ENCODE results near the gene MKNK1. TPM values are rescaled to one million over a fixed set of nuclear protein-coding genes. Genes with fewer than 3 reads are reported as not detected.

MKNK1 gene
- total and polyA plus RNA-seq, 7 donors = 19.3 to 52.6 (median 34.6) TPM

- 80 to 88% (median 82%) methylated on average over 12 of the region's 12 CpGs for WGBS, 3 donors
- no peaks in the 10 kb centered on the region for H3K9me3 ChIP-seq
- intact Hi-C loops (cut with DNase I) = no loop called here
- no peaks in the 10 kb centered on the region for H3K4me1 ChIP-seq
- DNase-seq (no peak), ATAC-seq (no peak)
- TF ChIP-seq CTCF (IDR thresholded peaks at IDR 0.05) = no peak
- peaks cover 0 to 4% (median 2%) of the 10 kb centered on the region in 3 donors for H3K27me3 ChIP-seq (ENCODE audit: insufficient read depth in 3 of 3, low read length in 2 of 3)
- H3K27ac ChIP-seq = no peak overlapping the region
- peaks cover 0 to 28% of the 10 kb centered on the region in 2 donors for H3K36me3 ChIP-seq (ENCODE audit: insufficient read depth in 1 of 2, low read depth in 1 of 2)
- no peak overlapping the region for H3K4me3 ChIP-seq
Observed at GRCh38 chr1:46554597-46555381, 49.3 kb downstream of the MKNK1 start.

GRCh38 chr1:46554236-46554596 lies 49.9 kb downstream of the MKNK1 start:
- Histone ChIP-seq H3K9me3 (no peaks in the 10 kb centered on the region), H3K27me3 (ENCODE audit: insufficient read depth in 3 of 3, low read length in 2 of 3) (peaks cover 0 to 4% (median 2%) of the 10 kb centered on the region in 3 donors), H3K27ac (no peak overlapping the region), H3K36me3 (ENCODE audit: insufficient read depth in 1 of 2, low read depth in 1 of 2) (peaks cover 0 to 22% of the 10 kb centered on the region in 2 donors), H3K4me1 (no peaks in the 10 kb centered on the region), H3K4me3 (no peak overlapping the region)
- intact Hi-C loops (cut with DNase I) = no loop called here
- WGBS, 3 donors = 91 to 95% (median 92%) methylated on average over 6 of the region's 6 CpGs
- TF ChIP-seq CTCF (IDR thresholded peaks at IDR 0.05) = no peak
- no peak for DNase-seq
- no peak for ATAC-seq

GRCh38 chr1:46553506-46553905 lies 50.6 kb downstream of the MKNK1 start:
- Histone ChIP-seq H3K4me1 (no peaks in the 10 kb centered on the region), H3K36me3 (ENCODE audit: insufficient read depth in 1 of 2, low read depth in 1 of 2) (peaks cover 0 to 15% of the 10 kb centered on the region in 2 donors), H3K27ac (no peak overlapping the region), H3K27me3 (ENCODE audit: insufficient read depth in 3 of 3, low read length in 2 of 3) (peaks cover 0 to 4% (median 2%) of the 10 kb centered on the region in 3 donors), H3K9me3 (no peaks in the 10 kb centered on the region), H3K4me3 (no peak overlapping the region)
- 92 to 93% (median 92%) methylated on average over 3 of the region's 3 CpGs for WGBS, 3 donors
- DNase-seq (no peak), ATAC-seq (no peak)
- intact Hi-C loops (cut with DNase I) = no loop called here
- TF ChIP-seq CTCF (IDR thresholded peaks at IDR 0.05) = no peak

- DNase-seq = no peak
- H3K27ac ChIP-seq = no peak overlapping the region
- H3K4me3 ChIP-seq = no peak overlapping the region
- WGBS, 3 donors = 89 to 93% (median 90%) methylated on average over 10 of the region's 10 CpGs
- TF ChIP-seq CTCF (IDR thresholded peaks at IDR 0.05) = no peak
- H3K4me1 ChIP-seq = no peaks in the 10 kb centered on the region
- H3K36me3 ChIP-seq (ENCODE audit: insufficient read depth in 1 of 2, low read depth in 1 of 2) = peaks cover 0 to 6% of the 10 kb centered on the region in 2 donors
- H3K27me3 ChIP-seq (ENCODE audit: insufficient read depth in 3 of 3, low read length in 2 of 3) = peaks cover 0 to 4% (median 2%) of the 10 kb centered on the region in 3 donors
- intact Hi-C loops (cut with DNase I) = no loop called here
- no peaks in the 10 kb centered on the region for H3K9me3 ChIP-seq
- no peak for ATAC-seq
Observed at GRCh38 chr1:46552357-46553237, 51.5 kb downstream of the MKNK1 start.

All from psoas muscle (tissue), 8 donors.